Upper lobe of left lung (tissue), 4 donors: ENCODE results near the gene AP2S1.

Experiments used
- CTCF ChIP-seq, 6 experiments: fragments of 450-650 bp in 4 of 6; fragments of 200-600 bp in 2 of 6; sonication (generic) in 2 of 6; IDR thresholded peaks; one replicate each; pipeline ENCODE4 v1.5.1; 2016 to 2019; ENCODE audit warnings: antibody characterized with exemption in 6 of 6
- EP300 ChIP-seq, 4 donors: sonication (generic); formaldehyde crosslinking; IDR thresholded peaks; one replicate each; pipeline ENCODE4 v1.5.1; 2017; ENCODE audit warnings: antibody characterized with exemption in 4 of 4, control low read depth in 2 of 4
- POLR2A ChIP-seq, 4 donors: fragments of 450-650 bp; IDR thresholded peaks; one replicate each; pipeline ENCODE4 v1.5.1; 2016 to 2017; ENCODE audit warnings: antibody characterized with exemption in 4 of 4, mild to moderate bottlenecking in 2 of 4
- POLR2AphosphoS5 ChIP-seq, 2 donors: sonication (generic); formaldehyde crosslinking; IDR thresholded peaks; one replicate each; pipeline ENCODE4 v1.5.1; 2017; ENCODE audit warnings: antibody characterized with exemption in 2 of 2

DNA sequence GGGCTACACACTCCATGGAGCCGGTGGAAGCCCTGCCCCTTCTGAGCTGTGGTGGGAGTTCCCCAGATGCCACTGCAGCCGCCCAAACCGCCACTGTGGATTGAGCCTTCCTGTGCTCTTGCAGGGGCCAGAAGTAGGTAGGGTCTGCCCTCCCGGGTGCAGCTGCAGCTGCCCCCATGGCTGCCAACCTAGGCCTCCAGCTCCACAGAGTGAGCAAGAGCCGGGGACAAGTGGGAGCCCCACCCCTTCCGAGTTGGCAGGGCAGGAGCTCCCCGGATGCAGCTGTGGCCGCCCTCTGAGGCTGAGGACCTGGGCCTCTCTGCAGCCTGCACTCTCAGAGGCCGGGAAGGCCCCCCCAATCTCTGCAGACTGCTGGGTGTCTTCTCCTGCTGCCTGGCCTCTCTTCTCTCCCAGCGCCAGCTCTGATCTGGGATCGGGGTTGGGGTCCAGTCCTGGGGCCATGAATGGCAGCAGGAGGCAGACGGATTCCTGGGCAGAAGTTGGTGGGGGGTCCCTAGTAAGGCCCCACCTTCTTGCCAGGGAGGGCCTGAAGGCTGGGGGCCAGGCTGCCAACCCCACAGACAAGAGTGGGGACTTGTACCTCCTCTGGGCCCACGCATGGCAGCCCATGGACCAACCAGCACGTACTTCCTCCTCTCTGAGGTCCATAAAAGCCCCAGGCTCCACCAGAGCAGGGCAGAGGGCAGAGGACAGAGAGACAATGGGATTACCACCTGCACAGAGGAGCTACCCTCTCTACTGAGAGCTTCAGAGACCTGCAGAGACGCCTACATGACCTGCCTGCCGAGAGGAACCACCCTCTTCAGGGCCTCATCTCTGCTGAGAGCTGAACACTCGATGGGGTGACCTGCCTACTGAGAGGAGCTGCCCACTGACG, 28.9 kb downstream of the AP2S1 start:
- TF ChIP-seq CTCF (IDR thresholded peaks at IDR 0.05) (no peak), POLR2A (IDR thresholded peaks at IDR 0.05) (peak in 1 of 4 donors; percentile 46), EP300 (IDR thresholded peaks at IDR 0.05) (no peak), POLR2AphosphoS5 (IDR thresholded peaks at IDR 0.05) (no peak)
